K562 (cell line): ENCODE results near the gene IL17RB. TPM values are rescaled to one million over a fixed set of nuclear protein-coding genes. Genes with fewer than 3 reads are reported as not detected.

Experiments used
- DPF2 ChIP-seq: fragments of 450-650 bp; IDR thresholded peaks from 2 replicates; pipeline ENCODE4 v1.6.1; 2016
- L3MBTL2 ChIP-seq: fragments of 450-650 bp; IDR thresholded peaks from 2 replicates; pipeline ENCODE4 v1.6.1; 2016; ENCODE audit warnings: mild to moderate bottlenecking, moderate library complexity
- POLR2G ChIP-seq: fragments of 200-400 bp; formaldehyde crosslinking; IDR thresholded peaks from 2 replicates; pipeline ENCODE4 v1.6.1; 2017; ENCODE audit warnings: low read depth, mild to moderate bottlenecking, antibody characterized with exemption, low read length, moderate library complexity
- RBFOX2 ChIP-seq: fragments of 200-400 bp; formaldehyde crosslinking; IDR thresholded peaks from 2 replicates; pipeline ENCODE4 v1.6.1; 2017; ENCODE audit warnings: low read depth, mild to moderate bottlenecking, low read length, moderate library complexity
- TBL1XR1 ChIP-seq, 2 experiments: IDR thresholded peaks; 2 replicates each; pipeline ENCODE4 v1.6.1; 2012; ENCODE audit warnings: improper control_type of control experiment in 2 of 2, low read length in 2 of 2, mild to moderate bottlenecking in 1 of 2
- TBP ChIP-seq: optimal IDR thresholded peaks from 2 replicates; pipeline ENCODE3; 2011; ENCODE audit warnings: low read depth, low read length, improper control_type of control experiment
- polyA plus RNA-seq, 8 experiments: library from polyadenylated mRNA; depleted of rRNA in 4 of 8; stranded (reverse) in 5 of 8; unstranded in 3 of 8; fragments of >200 nt; fragmentation: Nextera tagmentation in 2 of 8; fragmentation: Illumina TruSeq in 1 of 8; extraction: Ambion mirVana in 2 of 8; extraction: Trizol in 1 of 8; gene quantifications; 2 replicates each; pipeline versions ENCODE4 v1.2.1 to v1.2.3, GENCODE V29; 2011 to 2014; ENCODE audit warnings: inconsistent platforms in 1 of 8, missing spikeins in 1 of 8
- total RNA-seq, 7 experiments: library from RNA; depleted of rRNA in 6 of 7; stranded (reverse); fragments of >200 nt in 6 of 7; fragmentation: Illumina TruSeq in 2 of 7; extraction: Trizol in 2 of 7; gene quantifications; 2 replicates each; pipeline versions ENCODE4 v1.2.1 to v1.2.3, GENCODE V29; 2011 to 2021; ENCODE audit warnings: low replicate concordance in 1 of 7
- TF ChIP-seq, protein P1 (sequence below): fragments of 450-650 bp; IDR thresholded peaks from 2 replicates; pipeline ENCODE4 v1.6.1; 2016; ENCODE audit warnings: mild to moderate bottlenecking, moderate library complexity

Gene IL17RB
- total and polyA plus RNA-seq, 9 of the 15 experiments (the other 6 are each of a cell fraction or from before 2014, with no cell fraction given), result 1.1 to 4.1 (median 1.7) TPM

DNA sequence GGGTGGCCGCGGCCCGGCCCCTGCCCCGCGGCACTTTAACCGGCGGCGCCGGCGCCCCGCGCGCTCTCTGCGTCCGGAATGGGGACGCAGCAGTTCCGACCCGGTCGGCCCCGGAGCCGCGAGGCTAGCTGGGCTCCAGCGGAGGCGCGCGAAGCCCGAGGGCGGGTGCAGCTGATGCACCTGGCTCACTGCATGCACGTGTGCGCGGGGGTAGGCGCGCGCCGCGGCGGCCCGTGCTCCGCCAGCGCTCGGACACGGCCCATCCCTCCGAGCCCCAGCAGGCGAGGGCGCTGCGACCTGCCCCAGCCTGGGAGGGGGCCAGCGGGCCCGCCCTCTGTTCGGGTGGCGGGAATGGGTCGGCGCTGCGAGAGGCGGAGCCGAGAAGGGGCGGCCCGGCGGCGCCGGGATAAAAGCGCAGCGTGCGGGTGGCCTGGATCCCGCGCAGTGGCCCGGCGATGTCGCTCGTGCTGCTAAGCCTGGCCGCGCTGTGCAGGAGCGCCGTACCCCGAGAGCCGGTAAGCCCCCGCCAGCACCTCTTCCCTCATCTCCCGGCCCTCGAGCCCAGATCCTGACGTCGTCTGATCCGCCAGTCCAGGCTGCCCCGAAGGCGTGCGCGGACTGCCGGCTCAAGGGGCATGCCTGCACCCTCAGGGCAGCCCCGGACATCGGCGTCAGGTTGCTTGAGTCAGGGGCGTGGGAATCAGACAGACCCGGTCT is at the start of gene IL17RB, which contains the start of gene CHDH (continued):
- TF ChIP-seq TBL1XR1 (IDR thresholded peaks at IDR 0.05; ENCODE audit: low read length in 2 of 2) (no peak), L3MBTL2 (0 out of 2 replicates have a peak, but pooled peaks have one; percentile 41), DPF2 (no peak), TBP (peak; percentile 29), RBFOX2 (peak; percentile 52), POLR2G (peak; percentile 44)
- TF ChIP-seq, protein P1, sequence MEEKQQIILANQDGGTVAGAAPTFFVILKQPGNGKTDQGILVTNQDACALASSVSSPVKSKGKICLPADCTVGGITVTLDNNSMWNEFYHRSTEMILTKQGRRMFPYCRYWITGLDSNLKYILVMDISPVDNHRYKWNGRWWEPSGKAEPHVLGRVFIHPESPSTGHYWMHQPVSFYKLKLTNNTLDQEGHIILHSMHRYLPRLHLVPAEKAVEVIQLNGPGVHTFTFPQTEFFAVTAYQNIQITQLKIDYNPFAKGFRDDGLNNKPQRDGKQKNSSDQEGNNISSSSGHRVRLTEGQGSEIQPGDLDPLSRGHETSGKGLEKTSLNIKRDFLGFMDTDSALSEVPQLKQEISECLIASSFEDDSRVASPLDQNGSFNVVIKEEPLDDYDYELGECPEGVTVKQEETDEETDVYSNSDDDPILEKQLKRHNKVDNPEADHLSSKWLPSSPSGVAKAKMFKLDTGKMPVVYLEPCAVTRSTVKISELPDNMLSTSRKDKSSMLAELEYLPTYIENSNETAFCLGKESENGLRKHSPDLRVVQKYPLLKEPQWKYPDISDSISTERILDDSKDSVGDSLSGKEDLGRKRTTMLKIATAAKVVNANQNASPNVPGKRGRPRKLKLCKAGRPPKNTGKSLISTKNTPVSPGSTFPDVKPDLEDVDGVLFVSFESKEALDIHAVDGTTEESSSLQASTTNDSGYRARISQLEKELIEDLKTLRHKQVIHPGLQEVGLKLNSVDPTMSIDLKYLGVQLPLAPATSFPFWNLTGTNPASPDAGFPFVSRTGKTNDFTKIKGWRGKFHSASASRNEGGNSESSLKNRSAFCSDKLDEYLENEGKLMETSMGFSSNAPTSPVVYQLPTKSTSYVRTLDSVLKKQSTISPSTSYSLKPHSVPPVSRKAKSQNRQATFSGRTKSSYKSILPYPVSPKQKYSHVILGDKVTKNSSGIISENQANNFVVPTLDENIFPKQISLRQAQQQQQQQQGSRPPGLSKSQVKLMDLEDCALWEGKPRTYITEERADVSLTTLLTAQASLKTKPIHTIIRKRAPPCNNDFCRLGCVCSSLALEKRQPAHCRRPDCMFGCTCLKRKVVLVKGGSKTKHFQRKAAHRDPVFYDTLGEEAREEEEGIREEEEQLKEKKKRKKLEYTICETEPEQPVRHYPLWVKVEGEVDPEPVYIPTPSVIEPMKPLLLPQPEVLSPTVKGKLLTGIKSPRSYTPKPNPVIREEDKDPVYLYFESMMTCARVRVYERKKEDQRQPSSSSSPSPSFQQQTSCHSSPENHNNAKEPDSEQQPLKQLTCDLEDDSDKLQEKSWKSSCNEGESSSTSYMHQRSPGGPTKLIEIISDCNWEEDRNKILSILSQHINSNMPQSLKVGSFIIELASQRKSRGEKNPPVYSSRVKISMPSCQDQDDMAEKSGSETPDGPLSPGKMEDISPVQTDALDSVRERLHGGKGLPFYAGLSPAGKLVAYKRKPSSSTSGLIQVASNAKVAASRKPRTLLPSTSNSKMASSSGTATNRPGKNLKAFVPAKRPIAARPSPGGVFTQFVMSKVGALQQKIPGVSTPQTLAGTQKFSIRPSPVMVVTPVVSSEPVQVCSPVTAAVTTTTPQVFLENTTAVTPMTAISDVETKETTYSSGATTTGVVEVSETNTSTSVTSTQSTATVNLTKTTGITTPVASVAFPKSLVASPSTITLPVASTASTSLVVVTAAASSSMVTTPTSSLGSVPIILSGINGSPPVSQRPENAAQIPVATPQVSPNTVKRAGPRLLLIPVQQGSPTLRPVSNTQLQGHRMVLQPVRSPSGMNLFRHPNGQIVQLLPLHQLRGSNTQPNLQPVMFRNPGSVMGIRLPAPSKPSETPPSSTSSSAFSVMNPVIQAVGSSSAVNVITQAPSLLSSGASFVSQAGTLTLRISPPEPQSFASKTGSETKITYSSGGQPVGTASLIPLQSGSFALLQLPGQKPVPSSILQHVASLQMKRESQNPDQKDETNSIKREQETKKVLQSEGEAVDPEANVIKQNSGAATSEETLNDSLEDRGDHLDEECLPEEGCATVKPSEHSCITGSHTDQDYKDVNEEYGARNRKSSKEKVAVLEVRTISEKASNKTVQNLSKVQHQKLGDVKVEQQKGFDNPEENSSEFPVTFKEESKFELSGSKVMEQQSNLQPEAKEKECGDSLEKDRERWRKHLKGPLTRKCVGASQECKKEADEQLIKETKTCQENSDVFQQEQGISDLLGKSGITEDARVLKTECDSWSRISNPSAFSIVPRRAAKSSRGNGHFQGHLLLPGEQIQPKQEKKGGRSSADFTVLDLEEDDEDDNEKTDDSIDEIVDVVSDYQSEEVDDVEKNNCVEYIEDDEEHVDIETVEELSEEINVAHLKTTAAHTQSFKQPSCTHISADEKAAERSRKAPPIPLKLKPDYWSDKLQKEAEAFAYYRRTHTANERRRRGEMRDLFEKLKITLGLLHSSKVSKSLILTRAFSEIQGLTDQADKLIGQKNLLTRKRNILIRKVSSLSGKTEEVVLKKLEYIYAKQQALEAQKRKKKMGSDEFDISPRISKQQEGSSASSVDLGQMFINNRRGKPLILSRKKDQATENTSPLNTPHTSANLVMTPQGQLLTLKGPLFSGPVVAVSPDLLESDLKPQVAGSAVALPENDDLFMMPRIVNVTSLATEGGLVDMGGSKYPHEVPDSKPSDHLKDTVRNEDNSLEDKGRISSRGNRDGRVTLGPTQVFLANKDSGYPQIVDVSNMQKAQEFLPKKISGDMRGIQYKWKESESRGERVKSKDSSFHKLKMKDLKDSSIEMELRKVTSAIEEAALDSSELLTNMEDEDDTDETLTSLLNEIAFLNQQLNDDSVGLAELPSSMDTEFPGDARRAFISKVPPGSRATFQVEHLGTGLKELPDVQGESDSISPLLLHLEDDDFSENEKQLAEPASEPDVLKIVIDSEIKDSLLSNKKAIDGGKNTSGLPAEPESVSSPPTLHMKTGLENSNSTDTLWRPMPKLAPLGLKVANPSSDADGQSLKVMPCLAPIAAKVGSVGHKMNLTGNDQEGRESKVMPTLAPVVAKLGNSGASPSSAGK, result peak; percentile 47
